Measurements from ENCODE around the gene TMX1. TPM values are rescaled to one million over a fixed set of nuclear protein-coding genes. Genes with fewer than 3 reads are reported as not detected.

TMX1 gene
- total RNA-seq, 4 donors from 2014 or later, result 20.9 to 33.0 (median 26.5) TPM

DNA sequence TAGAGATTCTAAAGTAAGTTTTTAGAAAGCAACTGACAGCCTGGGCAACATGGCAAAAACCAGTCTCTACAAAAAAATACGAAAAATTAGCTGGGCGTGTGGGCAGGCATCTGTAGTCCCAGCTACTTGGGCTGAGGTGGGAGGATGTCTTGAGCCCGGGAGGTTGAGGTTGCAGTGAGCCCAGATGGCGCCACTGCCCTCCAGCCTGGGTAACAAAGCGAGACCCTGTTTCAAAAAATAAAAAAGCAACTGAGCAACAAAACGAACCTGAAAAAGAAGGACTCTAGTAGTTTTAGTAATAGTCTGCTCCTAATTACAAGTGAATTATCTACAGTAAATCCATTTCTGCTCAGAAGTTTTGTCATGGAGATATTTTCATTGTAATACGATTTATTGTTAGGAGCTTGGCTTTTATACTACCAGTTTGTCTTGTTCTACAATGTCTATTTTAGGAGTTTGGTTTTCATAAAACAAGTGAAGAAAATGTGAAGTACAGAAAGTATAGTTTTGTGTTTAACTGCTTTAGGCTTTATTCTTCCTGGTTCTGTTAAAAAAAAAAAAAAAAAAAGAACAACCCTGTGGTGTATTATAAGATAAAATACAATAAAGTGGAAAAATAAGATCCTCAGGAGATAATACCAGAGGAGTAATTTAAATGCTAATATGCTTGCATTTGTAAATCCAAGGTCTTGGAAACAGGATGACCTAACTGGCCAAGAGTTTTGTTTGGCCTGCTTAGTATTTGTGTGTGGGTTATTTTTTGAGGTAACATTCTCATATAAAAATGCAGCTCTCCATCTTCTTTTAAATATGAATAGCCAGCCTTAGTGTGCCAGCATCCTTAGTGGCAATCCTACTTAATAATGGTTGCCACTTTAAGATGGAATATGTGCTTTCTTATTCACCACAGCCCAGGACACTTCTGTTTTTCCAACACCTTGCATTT lies 2.8 kb downstream of the TMX1 start:
- no peaks in the 10 kb centered on the region for H3K27me3 ChIP-seq
- no peak overlapping the region for H3K27ac ChIP-seq
- TF ChIP-seq POLR2A (IDR thresholded peaks at IDR 0.05), result no peak
- TF ChIP-seq POLR2AphosphoS5 (IDR thresholded peaks at IDR 0.05), result no peak
- TF ChIP-seq, protein P1, sequence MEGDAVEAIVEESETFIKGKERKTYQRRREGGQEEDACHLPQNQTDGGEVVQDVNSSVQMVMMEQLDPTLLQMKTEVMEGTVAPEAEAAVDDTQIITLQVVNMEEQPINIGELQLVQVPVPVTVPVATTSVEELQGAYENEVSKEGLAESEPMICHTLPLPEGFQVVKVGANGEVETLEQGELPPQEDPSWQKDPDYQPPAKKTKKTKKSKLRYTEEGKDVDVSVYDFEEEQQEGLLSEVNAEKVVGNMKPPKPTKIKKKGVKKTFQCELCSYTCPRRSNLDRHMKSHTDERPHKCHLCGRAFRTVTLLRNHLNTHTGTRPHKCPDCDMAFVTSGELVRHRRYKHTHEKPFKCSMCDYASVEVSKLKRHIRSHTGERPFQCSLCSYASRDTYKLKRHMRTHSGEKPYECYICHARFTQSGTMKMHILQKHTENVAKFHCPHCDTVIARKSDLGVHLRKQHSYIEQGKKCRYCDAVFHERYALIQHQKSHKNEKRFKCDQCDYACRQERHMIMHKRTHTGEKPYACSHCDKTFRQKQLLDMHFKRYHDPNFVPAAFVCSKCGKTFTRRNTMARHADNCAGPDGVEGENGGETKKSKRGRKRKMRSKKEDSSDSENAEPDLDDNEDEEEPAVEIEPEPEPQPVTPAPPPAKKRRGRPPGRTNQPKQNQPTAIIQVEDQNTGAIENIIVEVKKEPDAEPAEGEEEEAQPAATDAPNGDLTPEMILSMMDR (IDR thresholded peaks at IDR 0.05), result no peak
- H3K9me3 ChIP-seq, result no peaks in the 10 kb centered on the region
- 62 to 66% methylated on average over 6 to 7 of the region's 7 CpGs for WGBS, 2 donors (ENCODE audit: low coverage in 1 of 2)
- ATAC-seq, result no peak
- H3K36me3 ChIP-seq, result peaks cover 0 to 29% of the 10 kb centered on the region in 2 donors
- H3K4me3 ChIP-seq, result no peak overlapping the region
- H3K4me1 ChIP-seq, result peaks cover 5 to 49% (median 21%) of the 10 kb centered on the region in 3 donors

DNA sequence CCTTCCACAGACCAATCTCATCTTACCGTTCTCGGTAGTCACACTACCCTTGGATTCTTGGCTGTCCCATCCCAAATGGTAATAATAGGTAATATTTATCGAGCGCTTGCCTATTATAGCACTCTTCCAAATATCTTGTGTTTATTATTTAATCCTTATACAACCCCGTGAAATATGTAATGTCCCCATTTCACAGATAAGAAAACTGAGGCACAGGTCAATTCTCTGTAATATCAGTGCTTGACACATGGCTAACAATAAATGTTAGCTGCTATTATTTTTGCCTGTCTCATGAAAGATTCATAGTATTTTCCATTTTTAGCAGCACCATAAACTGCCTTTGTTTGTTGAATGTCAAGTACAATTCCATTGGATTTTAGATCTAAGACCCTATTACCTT lies 4.5 kb downstream of the TMX1 start:
- Histone ChIP-seq H3K9me3 (no peaks in the 10 kb centered on the region), H3K27ac (no peak overlapping the region), H3K4me1 (peaks cover 5 to 44% (median 18%) of the 10 kb centered on the region in 3 donors), H3K27me3 (no peaks in the 10 kb centered on the region), H3K36me3 (peaks cover 0 to 46% of the 10 kb centered on the region in 2 donors), H3K4me3 (no peak overlapping the region)
- TF ChIP-seq EP300 (IDR thresholded peaks at IDR 0.05) (no peak), POLR2A (IDR thresholded peaks at IDR 0.05) (no peak)
- TF ChIP-seq, protein P1 (IDR thresholded peaks at IDR 0.05), result no peak
- 95 to 100% methylated on average over 5 of the region's 5 CpGs for WGBS, 2 donors (ENCODE audit: low coverage in 1 of 2)
- ATAC-seq, result no peak

DNA sequence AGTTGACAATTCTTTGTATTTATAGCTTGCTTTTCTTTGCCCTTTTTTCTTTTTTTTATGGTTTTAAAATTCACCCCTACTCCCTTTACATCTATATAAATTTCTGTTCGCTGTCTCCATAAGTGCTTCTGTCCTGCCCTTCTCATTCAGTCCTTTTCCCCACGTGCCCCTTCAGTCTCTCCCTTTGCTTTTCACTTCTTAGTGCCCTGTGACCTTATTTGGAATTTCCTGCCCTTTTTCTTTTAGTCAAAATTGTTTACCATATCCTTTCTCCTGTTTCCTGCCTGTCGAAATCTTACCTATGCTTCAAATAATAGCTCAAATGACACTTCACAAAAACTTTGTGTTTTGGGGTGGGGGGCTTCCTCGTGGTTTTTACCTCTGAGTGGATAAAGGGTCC lies 6.0 kb downstream of the TMX1 start:
- Histone ChIP-seq H3K4me1 (peaks cover 5 to 42% (median 18%) of the 10 kb centered on the region in 3 donors), H3K27me3 (no peaks in the 10 kb centered on the region), H3K36me3 (peaks cover 0 to 61% of the 10 kb centered on the region in 2 donors), H3K9me3 (no peaks in the 10 kb centered on the region), H3K27ac (no peak overlapping the region), H3K4me3 (no peak overlapping the region)
- 47 to 64% methylated on average over 2 to 3 of the region's 4 CpGs for WGBS, 2 donors (ENCODE audit: low coverage in 1 of 2)
- no peak for ATAC-seq
- no peak for TF ChIP-seq POLR2AphosphoS5 (IDR thresholded peaks at IDR 0.05)
- TF ChIP-seq POLR2A (IDR thresholded peaks at IDR 0.05), result no peak
- TF ChIP-seq, protein P1 (IDR thresholded peaks at IDR 0.05), result no peak
- no peak for TF ChIP-seq EP300 (IDR thresholded peaks at IDR 0.05)

DNA sequence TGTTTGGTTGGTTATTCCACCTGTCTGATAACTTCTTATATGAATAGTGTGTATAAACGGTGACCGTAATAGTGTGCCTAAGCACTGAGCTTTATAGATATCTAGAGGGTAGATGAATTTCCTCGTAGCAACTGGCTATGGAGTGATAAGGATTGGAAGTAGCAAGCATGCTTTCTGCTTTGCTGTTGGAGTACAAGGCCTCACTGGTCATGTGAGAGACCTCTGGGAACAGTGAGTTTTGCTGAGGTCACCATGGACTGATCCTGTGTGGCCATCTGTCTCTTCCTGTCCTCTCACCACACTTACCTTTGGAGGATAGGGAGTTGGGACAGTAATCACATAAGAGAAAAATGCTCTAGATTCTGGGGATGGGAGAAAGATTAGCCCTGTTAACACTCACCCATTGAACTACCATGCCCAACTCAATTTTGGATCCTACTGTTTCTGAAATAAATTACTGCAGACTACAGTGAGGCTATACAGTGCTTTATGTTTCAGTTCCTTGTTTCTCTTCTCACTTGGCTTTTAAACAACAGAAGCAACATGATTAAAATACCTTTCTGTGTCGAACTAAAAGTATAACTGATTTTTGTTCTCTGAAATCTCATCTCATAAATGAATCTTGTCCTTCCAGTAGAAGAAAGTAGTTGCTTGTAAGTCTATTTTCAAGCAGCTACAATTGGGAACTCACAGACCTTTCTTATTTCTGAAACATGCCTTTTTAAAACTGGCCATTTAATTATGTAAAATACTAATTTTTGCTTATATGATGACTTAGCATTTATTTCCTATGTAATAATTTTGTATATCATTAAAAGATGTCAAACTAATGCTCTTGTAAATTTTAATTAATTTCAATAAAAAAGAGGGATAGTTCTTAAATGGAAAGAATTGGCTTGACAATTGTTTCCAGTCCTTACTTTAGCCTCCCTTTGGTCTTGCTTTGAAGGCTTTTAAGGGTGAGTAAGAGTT lies 8.3 kb downstream of the TMX1 start:
- Histone ChIP-seq H3K4me1 (peaks cover 0 to 19% (median 0%) of the 10 kb centered on the region in 3 donors), H3K27ac (no peak overlapping the region), H3K4me3 (no peak overlapping the region), H3K36me3 (peaks cover 0 to 83% of the 10 kb centered on the region in 2 donors), H3K9me3 (no peaks in the 10 kb centered on the region), H3K27me3 (no peaks in the 10 kb centered on the region)
- TF ChIP-seq POLR2AphosphoS5 (IDR thresholded peaks at IDR 0.05) (no peak), EP300 (IDR thresholded peaks at IDR 0.05) (no peak), POLR2A (IDR thresholded peaks at IDR 0.05) (no peak)
- TF ChIP-seq, protein P1 (IDR thresholded peaks at IDR 0.05), result no peak
- no peak for ATAC-seq
- 75 to 90% methylated on average over 3 to 4 of the region's 4 CpGs for WGBS, 2 donors (ENCODE audit: low coverage in 1 of 2)
